DMS114 treated with DMSO at 0.1 percent for 48 hours (cell line): ENCODE results near the gene PRSS36.
"Not testable (repeated sequence)": the region's sequence is repeated elsewhere in the genome, so short reads cannot be mapped to it uniquely, and the experiment has no call there.

Source experiments
- DNase-seq: peaks from one replicate; lab custom pipeline; 2025; ENCODE audit not compliant: unreplicated experiment; lab: John Stamatoyannopoulos, UW

PRSS36 gene

GRCh38 chr16:31106509-31107464, 43.1 kb downstream of the PRSS36 start:
- DNase-seq = no peak

GRCh38 chr16:31105677-31106213, 44.1 kb downstream of the PRSS36 start:
- no peak for DNase-seq

- DNase-seq = not testable (repeated sequence)
Observed at GRCh38 chr16:31100876-31101641, 48.8 kb downstream of the PRSS36 start.

- no peak for DNase-seq
Observed at GRCh38 chr16:31099860-31100638, 49.8 kb downstream of the PRSS36 start.

GRCh38 chr16:31094424-31095120, 55.3 kb downstream of the PRSS36 start, which contains the start of gene VKORC1:
TSS of gene VKORC1 (minus strand) at chr16:31094797. CDS start at chr16:31094729, 68 bp downstream.
- DNase-seq = peak; percentile 95

GRCh38 chr16:31094088-31094423, 55.8 kb downstream of the PRSS36 start:
- DNase-seq = no peak

- no peak for DNase-seq
Observed at GRCh38 chr16:31093132-31093703, 56.6 kb downstream of the PRSS36 start.

GRCh38 chr16:31092330-31092729, 57.5 kb downstream of the PRSS36 start:
- DNase-seq = no peak

- no peak for DNase-seq
Observed at GRCh38 chr16:31090540-31090939, 59.3 kb downstream of the PRSS36 start.

GRCh38 chr16:31089199-31089598, 60.7 kb downstream of the PRSS36 start:
- DNase-seq = no peak
